ENCODE measurements around the gene SPACA9. TPM values are rescaled to one million over a fixed set of nuclear protein-coding genes. Genes with fewer than 3 reads are reported as not detected.

SPACA9 gene
- total and polyA plus RNA-seq, 2 of the 4 experiments (the other 2 are of a cell fraction): 0.90 to 4.9 TPM

DNA sequence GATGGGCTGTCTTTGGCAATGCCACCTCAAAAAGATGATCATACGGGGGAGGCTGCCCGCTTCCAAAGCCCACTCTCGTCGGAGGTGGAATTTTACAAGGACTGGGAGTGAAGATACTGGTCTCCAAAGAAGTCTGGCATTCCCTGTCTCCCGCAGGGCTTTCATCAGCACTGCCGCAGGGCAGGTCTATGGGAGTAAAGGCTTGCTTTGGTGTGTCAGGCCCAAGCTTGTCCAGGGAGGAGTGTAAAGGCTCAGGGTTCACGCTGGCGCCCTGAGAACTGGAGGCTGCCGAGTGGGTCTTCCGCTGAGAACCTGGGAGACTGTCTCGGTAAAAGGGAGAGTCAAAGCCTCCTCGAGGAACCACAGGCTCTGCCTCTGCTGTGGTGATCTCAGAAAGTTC is 27.0 kb downstream of the SPACA9 start:
- no peak overlapping the region for H3K4ac ChIP-seq (ENCODE audit: low read depth, low read length)
- no peak overlapping the region for H3K56ac ChIP-seq (ENCODE audit: extremely low read depth, insufficient read depth, low read length)
- intact Hi-C loops (cut with micrococcal nuclease) (loop anchor here (10.0 kb wide), 1 partner anchor 491 kb away; the partner anchor contains the start of gene CFAP77), in situ Hi-C loops (cut with MboI; ENCODE audit: low sequenced_read_pairs) (no loop called here), dilution Hi-C loops (cut with HindIII; ENCODE audit: low sequenced_read_pairs, unreplicated experiment) (no loop called here)
- no peak overlapping the region for H4K8ac ChIP-seq (ENCODE audit: low read depth in 2 of 2, low read length in 2 of 2)
- H2BK15ac ChIP-seq (ENCODE audit: low read depth, low read length): no peak overlapping the region
- no peak overlapping the region for H3K9ac ChIP-seq (ENCODE audit: low read depth, low read length)
- H2AFZ ChIP-seq (replicated peaks; ENCODE audit: low read length, poor library complexity): no peak overlapping the region
- no peak overlapping the region for H3K27ac ChIP-seq (ENCODE audit: insufficient read depth, low read length)
- DNase-seq: no peak
- H3K79me1 ChIP-seq (ENCODE audit: low read depth in 1 of 2, low read length in 2 of 2): no peaks in the 10 kb centered on the region
- H2AK9ac ChIP-seq (replicated peaks; ENCODE audit: low read depth, low read length, poor library complexity): no peak overlapping the region
- H3K9me1 ChIP-seq (ENCODE audit: insufficient read depth, low read length): no peaks in the 10 kb centered on the region
- WGBS, 2 experiments (ENCODE audit: extremely low coverage in 2 of 2, insufficient read length in 1 of 2): 96% methylated on average over 5 of the region's 12 CpGs; no CpG with 5 or more reads in 1 of the 2 experiments
- H3K4me3 ChIP-seq (ENCODE audit: insufficient read depth, low read depth, low read length): no peak overlapping the region
- no peaks in the 10 kb centered on the region for H3K27me3 ChIP-seq (ENCODE audit: control insufficient read depth, insufficient read depth, low read length)
- POLR2A ChIA-PET (ENCODE audit: unreplicated experiment): interaction anchor here (0.5 kb wide), 1 partner anchor 37 kb away, joined by 3 read pairs; no protein-coding TSS in a partner anchor
- H4K91ac ChIP-seq (ENCODE audit: insufficient read depth, low read depth, low read length): no peak overlapping the region
- no TSS peak for BruUV-seq (replicated peaks)
- CTCF ChIA-PET: interaction anchor here (1.3 kb wide), 1 partner anchor 10 kb away, joined by 3 read pairs; no protein-coding TSS in a partner anchor
- H3K14ac ChIP-seq (replicated peaks; ENCODE audit: low read depth, low read length): no peak overlapping the region
- no peak for ATAC-seq (ENCODE audit: low read depth)
- no peak overlapping the region for H2BK120ac ChIP-seq (ENCODE audit: low read depth, low read length)
- H3K4me1 ChIP-seq (ENCODE audit: control insufficient read depth, insufficient read depth, low read length): no peaks in the 10 kb centered on the region
- no peak overlapping the region for H2BK20ac ChIP-seq (ENCODE audit: low read depth, low read length)
- no peak overlapping the region for H3K4me2 ChIP-seq (ENCODE audit: low read depth, low read length)
- H2AK5ac ChIP-seq (ENCODE audit: low read depth, low read length): no peak overlapping the region
- peaks cover 6% of the 10 kb centered on the region; the same call in 1 of the 2 replicates for H4K20me1 ChIP-seq (ENCODE audit: insufficient read depth, low read length)
- H4K5ac ChIP-seq (ENCODE audit: low read depth, low read length): no peak overlapping the region
- no peak overlapping the region for H3K18ac ChIP-seq (ENCODE audit: low read depth, low read length)
- no peak overlapping the region for H2BK5ac ChIP-seq (ENCODE audit: low read depth, low read length, poor library complexity, severe bottlenecking)
- H3K23ac ChIP-seq (ENCODE audit: low read depth, low read length): no peak overlapping the region
- no peak for TF ChIP-seq POLR2A (IDR thresholded peaks at IDR 0.05; ENCODE audit: low read depth, low read length)
- TF ChIP-seq USF2 (IDR thresholded peaks at IDR 0.05; ENCODE audit: low read depth, low read length): no peak
- TF ChIP-seq NFE2L2 (IDR thresholded peaks at IDR 0.05; ENCODE audit: low read depth, low read length): no peak
- no peak for TF ChIP-seq MAFK (IDR thresholded peaks at IDR 0.05; ENCODE audit: low read depth, low read length)
- TF ChIP-seq MAZ (IDR thresholded peaks at IDR 0.05; ENCODE audit: borderline replicate concordance, low read depth, low read length): no peak
- no peak for TF ChIP-seq BHLHE40 (IDR thresholded peaks at IDR 0.05; ENCODE audit: low read depth, low read length)
- no peak for TF ChIP-seq RFX5 (IDR thresholded peaks at IDR 0.05; ENCODE audit: low read depth, low read length)
- no peak for TF ChIP-seq SMC3 (IDR thresholded peaks at IDR 0.05; ENCODE audit: low read depth, low read length)
- no peak for TF ChIP-seq CTCF (conservative IDR thresholded peaks at IDR 0.05; ENCODE audit: low read depth, low read length)
- no peak for TF ChIP-seq RAD21 (IDR thresholded peaks at IDR 0.05; ENCODE audit: low read length)
- no peak for TF ChIP-seq MXI1 (IDR thresholded peaks at IDR 0.05; ENCODE audit: borderline replicate concordance, low read depth, low read length)
- peaks cover 45% of the 10 kb centered on the region for H3K36me3 ChIP-seq (ENCODE audit: control insufficient read depth, insufficient read depth, low read length)
- H3K9me3 ChIP-seq (ENCODE audit: control insufficient read depth, insufficient read depth, low read length): no peaks in the 10 kb centered on the region
